ENCODE measurements around the gene MAP3K2. TPM values are rescaled to one million over a fixed set of nuclear protein-coding genes. Genes with fewer than 3 reads are reported as not detected.

Gene MAP3K2
- total RNA-seq, 1 donor from 2014 or later: 66.1 TPM

GRCh38 chr2:127424598-127425520, 37.1 kb upstream of the MAP3K2 start:
- intact Hi-C loops (cut with micrococcal nuclease): no loop called here
- H3K4me3 Mint-ChIP-seq: no peak overlapping the region
- no peak for DNase-seq (ENCODE audit: low spot score)
- H3K4me1 Mint-ChIP-seq (ENCODE audit: low read depth): peaks cover 6% of the 10 kb centered on the region
- H3K36me3 Mint-ChIP-seq (ENCODE audit: low read depth): no peaks in the 10 kb centered on the region
- no peak overlapping the region for H3K27ac Mint-ChIP-seq
- peaks cover 42% of the 10 kb centered on the region for H3K27me3 Mint-ChIP-seq (ENCODE audit: insufficient read depth)
- H3K9me3 Mint-ChIP-seq: no peaks in the 10 kb centered on the region

- peaks cover 42% of the 10 kb centered on the region for H3K27me3 Mint-ChIP-seq (ENCODE audit: insufficient read depth)
- intact Hi-C loops (cut with micrococcal nuclease): no loop called here
- H3K4me3 Mint-ChIP-seq: peak overlapping the region; percentile 16
- H3K9me3 Mint-ChIP-seq: no peaks in the 10 kb centered on the region
- H3K36me3 Mint-ChIP-seq (ENCODE audit: low read depth): no peaks in the 10 kb centered on the region
- no peak overlapping the region for H3K27ac Mint-ChIP-seq
- H3K4me1 Mint-ChIP-seq (ENCODE audit: low read depth): peaks cover 6% of the 10 kb centered on the region
- no peak for DNase-seq (ENCODE audit: low spot score)
Measured at GRCh38 chr2:127423880-127424279, 36.1 kb upstream of the MAP3K2 start.

GRCh38 chr2:127423478-127423843, 35.7 kb upstream of the MAP3K2 start:
- Mint-ChIP-seq H3K9me3 (no peaks in the 10 kb centered on the region), H3K27me3 (ENCODE audit: insufficient read depth) (peaks cover 42% of the 10 kb centered on the region), H3K4me3 (peak overlapping the region; percentile 16), H3K4me1 (ENCODE audit: low read depth) (peaks cover 6% of the 10 kb centered on the region), H3K36me3 (ENCODE audit: low read depth) (no peaks in the 10 kb centered on the region), H3K27ac (no peak overlapping the region)
- DNase-seq (ENCODE audit: low spot score): no peak
- intact Hi-C loops (cut with micrococcal nuclease): no loop called here

- intact Hi-C loops (cut with micrococcal nuclease): no loop called here
- no peak for DNase-seq (ENCODE audit: low spot score)
- peaks cover 6% of the 10 kb centered on the region for H3K4me1 Mint-ChIP-seq (ENCODE audit: low read depth)
Measured at GRCh38 chr2:127422559-127423477, 35.0 kb upstream of the MAP3K2 start.

GRCh38 chr2:127421871-127422558, 34.2 kb upstream of the MAP3K2 start:
- Mint-ChIP-seq H3K27ac (no peak overlapping the region), H3K4me3 (no peak overlapping the region), H3K36me3 (ENCODE audit: low read depth) (no peaks in the 10 kb centered on the region), H3K4me1 (ENCODE audit: low read depth) (peaks cover 14% of the 10 kb centered on the region), H3K27me3 (ENCODE audit: insufficient read depth) (peaks cover 42% of the 10 kb centered on the region), H3K9me3 (no peaks in the 10 kb centered on the region)
- DNase-seq (ENCODE audit: low spot score): no peak
- intact Hi-C loops (cut with micrococcal nuclease): no loop called here

More at GRCh38 chr2:127422559-127423477, 35.0 kb upstream of the MAP3K2 start:
- Mint-ChIP-seq H3K27me3 (ENCODE audit: insufficient read depth) (peaks cover 42% of the 10 kb centered on the region), H3K9me3 (no peaks in the 10 kb centered on the region), H3K27ac (no peak overlapping the region), H3K4me3 (peak overlapping the region; percentile 39), H3K36me3 (ENCODE audit: low read depth) (no peaks in the 10 kb centered on the region)

GRCh38 chr2:127421116-127421800, 33.5 kb upstream of the MAP3K2 start:
- no peak overlapping the region for H3K4me3 Mint-ChIP-seq
- H3K9me3 Mint-ChIP-seq: no peaks in the 10 kb centered on the region
- no peak overlapping the region for H3K27ac Mint-ChIP-seq
- intact Hi-C loops (cut with micrococcal nuclease): no loop called here
- H3K4me1 Mint-ChIP-seq (ENCODE audit: low read depth): peaks cover 22% of the 10 kb centered on the region
- no peaks in the 10 kb centered on the region for H3K36me3 Mint-ChIP-seq (ENCODE audit: low read depth)
- no peak for DNase-seq (ENCODE audit: low spot score)
- peaks cover 46% of the 10 kb centered on the region for H3K27me3 Mint-ChIP-seq (ENCODE audit: insufficient read depth)

GRCh38 chr2:127420039-127420864, 32.5 kb upstream of the MAP3K2 start:
- Mint-ChIP-seq H3K36me3 (ENCODE audit: low read depth) (no peaks in the 10 kb centered on the region), H3K9me3 (no peaks in the 10 kb centered on the region), H3K27me3 (ENCODE audit: insufficient read depth) (peaks cover 44% of the 10 kb centered on the region), H3K4me3 (no peak overlapping the region), H3K4me1 (ENCODE audit: low read depth) (peaks cover 30% of the 10 kb centered on the region), H3K27ac (no peak overlapping the region)
- DNase-seq (ENCODE audit: low spot score): no peak
- intact Hi-C loops (cut with micrococcal nuclease): no loop called here

GRCh38 chr2:127419448-127420038, 31.8 kb upstream of the MAP3K2 start:
- Mint-ChIP-seq H3K4me3 (no peak overlapping the region), H3K27me3 (ENCODE audit: insufficient read depth) (peaks cover 38% of the 10 kb centered on the region), H3K9me3 (no peaks in the 10 kb centered on the region), H3K36me3 (ENCODE audit: low read depth) (no peaks in the 10 kb centered on the region), H3K27ac (no peak overlapping the region), H3K4me1 (ENCODE audit: low read depth) (peaks cover 33% of the 10 kb centered on the region)
- DNase-seq (ENCODE audit: low spot score): no peak
- intact Hi-C loops (cut with micrococcal nuclease): no loop called here

- Mint-ChIP-seq H3K4me3 (no peak overlapping the region), H3K27ac (no peak overlapping the region), H3K4me1 (ENCODE audit: low read depth) (peaks cover 34% of the 10 kb centered on the region), H3K36me3 (ENCODE audit: low read depth) (no peaks in the 10 kb centered on the region), H3K27me3 (ENCODE audit: insufficient read depth) (peaks cover 35% of the 10 kb centered on the region), H3K9me3 (no peaks in the 10 kb centered on the region)
- no peak for DNase-seq (ENCODE audit: low spot score)
- intact Hi-C loops (cut with micrococcal nuclease): no loop called here
Measured at GRCh38 chr2:127419112-127419430, 31.3 kb upstream of the MAP3K2 start.

GRCh38 chr2:127418300-127419111, 30.7 kb upstream of the MAP3K2 start, which contains the start of gene PROC:
Gene PROC, plus strand, starts transcription at chr2:127418427. Its CDS starts 1,516 bp downstream, at chr2:127419943.
- H3K27me3 Mint-ChIP-seq (ENCODE audit: insufficient read depth): peaks cover 33% of the 10 kb centered on the region
- no peaks in the 10 kb centered on the region for H3K9me3 Mint-ChIP-seq
- H3K4me1 Mint-ChIP-seq (ENCODE audit: low read depth): peaks cover 34% of the 10 kb centered on the region
- H3K4me3 Mint-ChIP-seq: peak within 1 kb of the TSS; percentile 48
- DNase-seq (ENCODE audit: low spot score): no peak
- intact Hi-C loops (cut with micrococcal nuclease): no loop called here
- no peak within 1 kb of the TSS for H3K27ac Mint-ChIP-seq
- no peaks in the 10 kb centered on the region for H3K36me3 Mint-ChIP-seq (ENCODE audit: low read depth)

GRCh38 chr2:127417406-127417805, 29.6 kb upstream of the MAP3K2 start:
- DNase-seq (ENCODE audit: low spot score): no peak
- Mint-ChIP-seq H3K27me3 (ENCODE audit: insufficient read depth) (peaks cover 29% of the 10 kb centered on the region), H3K9me3 (no peaks in the 10 kb centered on the region), H3K36me3 (ENCODE audit: low read depth) (peaks cover under 1% of the 10 kb centered on the region), H3K27ac (no peak overlapping the region), H3K4me3 (peak overlapping the region; percentile 48), H3K4me1 (ENCODE audit: low read depth) (peaks cover 37% of the 10 kb centered on the region)
- intact Hi-C loops (cut with micrococcal nuclease): no loop called here
